ENCODE data around the gene C1orf21. TPM values are rescaled to one million over a fixed set of nuclear protein-coding genes. Genes with fewer than 3 reads are reported as not detected.

C1orf21 gene
- total RNA-seq, 1 donor from 2014 or later = 43.3 TPM

DNA sequence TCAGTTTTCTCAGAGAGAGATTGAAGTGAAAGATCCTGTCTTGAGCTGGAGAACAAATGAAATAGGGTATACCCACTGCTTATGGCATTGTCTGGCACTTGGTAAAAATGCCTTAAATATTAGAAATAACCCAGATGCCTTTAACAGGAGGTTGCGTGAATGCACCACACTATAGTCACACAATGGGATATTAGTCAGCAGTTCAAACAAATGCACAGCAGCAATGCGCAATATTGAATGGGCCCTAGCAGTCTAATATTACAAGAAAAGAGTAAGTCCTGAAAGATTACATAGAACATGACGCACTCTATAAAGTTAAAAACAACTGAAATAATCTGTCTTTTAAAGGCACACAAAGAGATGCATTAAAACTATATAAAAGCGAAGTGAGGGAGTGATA lies 206.8 kb downstream of the C1orf21 start:
- TF ChIP-seq, protein P1, sequence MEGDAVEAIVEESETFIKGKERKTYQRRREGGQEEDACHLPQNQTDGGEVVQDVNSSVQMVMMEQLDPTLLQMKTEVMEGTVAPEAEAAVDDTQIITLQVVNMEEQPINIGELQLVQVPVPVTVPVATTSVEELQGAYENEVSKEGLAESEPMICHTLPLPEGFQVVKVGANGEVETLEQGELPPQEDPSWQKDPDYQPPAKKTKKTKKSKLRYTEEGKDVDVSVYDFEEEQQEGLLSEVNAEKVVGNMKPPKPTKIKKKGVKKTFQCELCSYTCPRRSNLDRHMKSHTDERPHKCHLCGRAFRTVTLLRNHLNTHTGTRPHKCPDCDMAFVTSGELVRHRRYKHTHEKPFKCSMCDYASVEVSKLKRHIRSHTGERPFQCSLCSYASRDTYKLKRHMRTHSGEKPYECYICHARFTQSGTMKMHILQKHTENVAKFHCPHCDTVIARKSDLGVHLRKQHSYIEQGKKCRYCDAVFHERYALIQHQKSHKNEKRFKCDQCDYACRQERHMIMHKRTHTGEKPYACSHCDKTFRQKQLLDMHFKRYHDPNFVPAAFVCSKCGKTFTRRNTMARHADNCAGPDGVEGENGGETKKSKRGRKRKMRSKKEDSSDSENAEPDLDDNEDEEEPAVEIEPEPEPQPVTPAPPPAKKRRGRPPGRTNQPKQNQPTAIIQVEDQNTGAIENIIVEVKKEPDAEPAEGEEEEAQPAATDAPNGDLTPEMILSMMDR (IDR thresholded peaks at IDR 0.05; ENCODE audit: partially characterized antibody, unreplicated experiment) = no peak
- Mint-ChIP-seq H3K27me3 (ENCODE audit: unreplicated experiment) (no peaks in the 10 kb centered on the region), H3K36me3 (ENCODE audit: unreplicated experiment) (peaks cover 4% of the 10 kb centered on the region), H3K27ac (ENCODE audit: unreplicated experiment) (no peak overlapping the region), H3K4me3 (ENCODE audit: unreplicated experiment) (no peak overlapping the region), H3K4me1 (ENCODE audit: low read depth, unreplicated experiment) (peaks cover 21% of the 10 kb centered on the region), H3K9me3 (ENCODE audit: unreplicated experiment) (no peaks in the 10 kb centered on the region)
- no peak for DNase-seq

DNA sequence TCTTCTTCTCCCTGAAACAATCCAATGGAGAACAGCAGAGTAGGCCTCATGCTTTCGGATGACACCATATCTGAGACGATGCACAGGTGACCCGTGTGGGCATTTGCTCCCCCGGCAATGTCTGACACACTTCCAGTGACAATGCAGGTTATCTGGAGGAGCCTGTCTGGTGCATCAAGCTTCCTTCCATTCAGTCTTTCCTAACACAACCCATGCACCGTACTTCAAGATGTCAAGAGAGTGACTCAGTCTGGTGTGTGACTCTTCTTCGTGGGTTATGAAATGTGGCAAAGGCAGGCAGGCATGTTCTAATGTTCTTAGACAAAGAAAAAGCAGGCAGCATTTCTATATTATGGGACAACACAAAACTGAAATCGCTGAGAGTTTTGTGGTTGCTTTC lies 208.8 kb downstream of the C1orf21 start:
- TF ChIP-seq, protein P1 (IDR thresholded peaks at IDR 0.05; ENCODE audit: partially characterized antibody, unreplicated experiment) = no peak
- DNase-seq = no peak
- H3K36me3 Mint-ChIP-seq (ENCODE audit: unreplicated experiment) = peaks cover 4% of the 10 kb centered on the region
- H3K4me3 Mint-ChIP-seq (ENCODE audit: unreplicated experiment) = no peak overlapping the region
- no peaks in the 10 kb centered on the region for H3K9me3 Mint-ChIP-seq (ENCODE audit: unreplicated experiment)
- H3K27ac Mint-ChIP-seq (ENCODE audit: unreplicated experiment) = no peak overlapping the region
- peaks cover 2% of the 10 kb centered on the region for H3K4me1 Mint-ChIP-seq (ENCODE audit: low read depth, unreplicated experiment)
- no peaks in the 10 kb centered on the region for H3K27me3 Mint-ChIP-seq (ENCODE audit: unreplicated experiment)

DNA sequence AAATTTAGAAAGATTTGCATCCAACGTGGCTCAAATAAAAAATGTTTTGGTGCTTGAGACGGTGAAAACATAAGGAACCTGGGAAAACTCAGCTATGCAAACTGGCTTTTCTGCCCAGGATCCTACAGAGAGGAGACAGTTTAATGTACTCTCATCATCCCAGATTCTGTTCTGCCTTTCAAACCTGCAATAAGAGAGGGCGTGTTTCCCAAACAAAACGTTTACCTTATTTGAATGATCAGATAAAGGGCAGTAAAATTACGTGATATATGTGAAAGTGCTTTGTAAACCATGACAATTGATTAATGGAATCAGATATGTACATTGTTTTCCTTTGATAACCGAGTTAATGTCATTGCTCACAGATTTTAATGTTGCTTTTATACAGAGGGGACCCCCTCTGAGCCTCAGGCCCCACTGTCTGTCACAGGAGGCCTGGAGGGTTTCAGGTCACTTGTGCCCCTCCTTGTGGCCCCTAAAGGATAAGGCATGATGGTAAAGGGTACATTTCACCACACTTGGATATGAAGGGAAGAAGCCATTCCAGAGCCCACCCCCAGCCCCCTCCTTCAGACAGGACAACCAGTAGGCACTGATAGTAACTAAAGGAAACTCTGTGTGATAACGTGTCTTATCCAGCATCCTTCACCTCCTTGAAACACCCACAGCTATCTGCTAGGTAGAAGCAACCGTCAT lies 210.3 kb downstream of the C1orf21 start:
- no peak overlapping the region for H3K27ac Mint-ChIP-seq (ENCODE audit: unreplicated experiment)
- TF ChIP-seq, protein P1 (IDR thresholded peaks at IDR 0.05; ENCODE audit: partially characterized antibody, unreplicated experiment) = no peak
- H3K4me1 Mint-ChIP-seq (ENCODE audit: low read depth, unreplicated experiment) = no peaks in the 10 kb centered on the region
- no peaks in the 10 kb centered on the region for H3K27me3 Mint-ChIP-seq (ENCODE audit: unreplicated experiment)
- no peak overlapping the region for H3K4me3 Mint-ChIP-seq (ENCODE audit: unreplicated experiment)
- DNase-seq = no peak
- H3K36me3 Mint-ChIP-seq (ENCODE audit: unreplicated experiment) = no peaks in the 10 kb centered on the region
- no peaks in the 10 kb centered on the region for H3K9me3 Mint-ChIP-seq (ENCODE audit: unreplicated experiment)

DNA sequence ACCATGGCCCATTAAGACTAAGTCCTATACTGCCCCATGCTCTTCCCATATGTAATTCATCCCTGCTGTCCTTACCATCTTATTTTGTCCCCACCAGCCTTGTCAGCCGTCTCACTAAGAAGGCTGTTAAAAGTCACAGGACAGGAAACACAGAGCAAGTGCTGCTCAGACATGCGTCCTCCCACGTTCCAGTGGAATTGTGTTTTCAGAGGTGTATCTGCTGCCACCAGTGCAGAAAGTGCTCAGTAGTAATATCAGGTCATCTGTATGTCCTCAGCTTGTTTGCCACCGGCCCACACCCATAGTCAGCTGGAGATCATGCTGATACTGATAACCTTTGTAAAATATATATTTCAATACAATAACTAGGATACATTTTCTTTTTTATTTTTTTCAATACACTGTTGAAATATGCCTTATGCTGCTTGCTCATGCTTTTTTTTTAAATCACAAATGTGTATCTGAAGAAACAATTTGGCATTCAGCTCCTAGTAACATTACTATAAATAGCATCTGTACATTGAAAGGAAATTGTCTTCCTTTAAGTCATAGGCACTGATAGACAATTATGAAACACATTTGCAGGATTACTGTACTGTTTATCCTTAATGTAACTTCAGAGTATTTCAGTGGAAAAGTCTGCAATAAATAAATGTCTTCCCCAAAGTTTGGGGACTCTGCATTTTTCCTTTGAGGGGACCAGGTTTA lies 211.0 kb downstream of the C1orf21 start:
- Mint-ChIP-seq H3K4me1 (ENCODE audit: low read depth, unreplicated experiment) (no peaks in the 10 kb centered on the region), H3K9me3 (ENCODE audit: unreplicated experiment) (no peaks in the 10 kb centered on the region), H3K27ac (ENCODE audit: unreplicated experiment) (no peak overlapping the region), H3K27me3 (ENCODE audit: unreplicated experiment) (no peaks in the 10 kb centered on the region), H3K4me3 (ENCODE audit: unreplicated experiment) (no peak overlapping the region), H3K36me3 (ENCODE audit: unreplicated experiment) (no peaks in the 10 kb centered on the region)
- TF ChIP-seq, protein P1 (IDR thresholded peaks at IDR 0.05; ENCODE audit: partially characterized antibody, unreplicated experiment) = no peak
- DNase-seq = no peak

Data from glutamatergic neuron (in vitro differentiated cells).